Esophagus (tissue), 2 donors: ENCODE measurements around the gene PNPLA1. TPM values are rescaled to one million over a fixed set of nuclear protein-coding genes. Genes with fewer than 3 reads are reported as not detected.

ENCODE experiments used
- H3K27ac ChIP-seq, 2 donors: one replicate each; pipeline ENCODE4 v1.5.1; 2013; ENCODE audit warnings: low read depth in 2 of 2, mild to moderate bottlenecking in 2 of 2, inconsistent platforms in 1 of 2, low read length in 1 of 2, moderate library complexity in 1 of 2
- H3K27me3 ChIP-seq, 2 donors: one replicate each; pipeline ENCODE4 v1.6.1; 2013; ENCODE audit warnings: low read length in 2 of 2, control low read depth in 1 of 2, mild to moderate bottlenecking in 1 of 2; ENCODE audit not compliant: insufficient read depth in 2 of 2, control insufficient read depth in 1 of 2
- H3K36me3 ChIP-seq, 2 donors: one replicate each; pipeline ENCODE4 v1.6.1; 2013; ENCODE audit warnings: low read length in 1 of 2; ENCODE audit not compliant: control insufficient read depth in 2 of 2, insufficient read depth in 2 of 2
- H3K4me1 ChIP-seq, 2 donors: one replicate each; pipeline ENCODE4 v1.6.1; 2013; ENCODE audit warnings: low read length in 1 of 2; ENCODE audit not compliant: control insufficient read depth in 2 of 2, insufficient read depth in 2 of 2
- H3K4me3 ChIP-seq, 2 donors: one replicate each; pipeline ENCODE4 v1.5.1; 2013; ENCODE audit warnings: low read length in 2 of 2, mild to moderate bottlenecking in 2 of 2, low read depth in 1 of 2, moderate library complexity in 1 of 2
- H3K9me3 ChIP-seq, 2 donors: one replicate each; pipeline ENCODE4 v1.6.1; 2013; ENCODE audit warnings: mild to moderate bottlenecking in 2 of 2, low read depth in 1 of 2, low read length in 1 of 2, moderate library complexity in 1 of 2; ENCODE audit not compliant: control insufficient read depth in 2 of 2, insufficient read depth in 1 of 2
- WGBS, 2 donors: extraction: QIAGEN DNeasy Blood & Tissue Kit; methylation state at CpG; one replicate each; pipeline ENCODE4 v1.1.7; 2013; 5-methylcytosine and 5-hydroxymethylcytosine counted together
- polyA plus RNA-seq, 2 donors: library from polyadenylated mRNA; stranded (reverse); fragments of 200-250 nt; gene quantifications; one replicate each; pipeline ENCODE4 v1.2.3, GENCODE V29; 2013
- donor health status: healthy with polysubstance abuse.
- donor health status: Bipolar disorder and iron deficiency.

PNPLA1 gene
- polyA plus RNA-seq, 2 donors = 0.02 to 0.04 TPM

DNA sequence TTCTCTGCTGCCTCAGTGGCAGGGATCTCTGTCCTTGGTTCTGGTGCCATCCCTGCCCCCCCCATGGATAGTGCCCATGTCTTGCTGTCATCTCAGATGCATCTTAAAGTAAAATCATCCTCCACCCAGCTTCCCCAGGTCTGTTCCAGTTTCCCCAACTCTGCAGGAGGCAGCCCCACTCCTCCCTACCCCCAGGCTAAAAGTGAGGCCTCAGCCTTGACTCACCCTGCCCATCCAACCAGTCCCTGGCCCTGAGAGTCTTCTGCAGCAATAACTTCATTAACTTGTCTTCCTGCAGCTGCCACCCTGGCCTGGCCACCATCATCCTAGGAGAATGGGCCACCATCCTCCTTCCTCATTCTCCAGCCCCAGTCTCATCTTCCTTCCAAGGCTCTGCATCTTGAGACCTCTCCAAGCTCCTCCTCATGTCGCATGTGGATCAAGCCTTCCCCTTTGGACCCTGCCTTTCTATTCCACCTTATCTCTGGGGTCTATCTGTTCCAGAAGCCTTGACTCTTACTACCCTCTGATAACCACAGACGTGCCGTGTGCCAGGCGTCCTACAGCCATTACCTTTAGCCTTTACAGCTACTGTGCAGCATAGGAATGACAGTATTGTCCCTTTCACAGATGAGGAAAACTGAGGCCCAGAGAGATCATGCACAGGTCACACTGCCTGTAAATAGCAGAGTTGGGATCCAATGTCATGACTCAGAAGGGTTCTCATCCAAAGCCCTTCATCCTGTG is 2.0 kb upstream of the PNPLA1 start:
- Histone ChIP-seq H3K4me3 (no peak overlapping the region), H3K36me3 (no peaks in the 10 kb centered on the region), H3K9me3 (peaks cover 0 to 2% of the 10 kb centered on the region in 2 donors), H3K4me1 (peaks cover 4 to 13% of the 10 kb centered on the region in 2 donors), H3K27me3 (no peaks in the 10 kb centered on the region), H3K27ac (no peak overlapping the region)
- WGBS, 2 donors = 84 to 91% methylated on average over 4 of the region's 4 CpGs

DNA sequence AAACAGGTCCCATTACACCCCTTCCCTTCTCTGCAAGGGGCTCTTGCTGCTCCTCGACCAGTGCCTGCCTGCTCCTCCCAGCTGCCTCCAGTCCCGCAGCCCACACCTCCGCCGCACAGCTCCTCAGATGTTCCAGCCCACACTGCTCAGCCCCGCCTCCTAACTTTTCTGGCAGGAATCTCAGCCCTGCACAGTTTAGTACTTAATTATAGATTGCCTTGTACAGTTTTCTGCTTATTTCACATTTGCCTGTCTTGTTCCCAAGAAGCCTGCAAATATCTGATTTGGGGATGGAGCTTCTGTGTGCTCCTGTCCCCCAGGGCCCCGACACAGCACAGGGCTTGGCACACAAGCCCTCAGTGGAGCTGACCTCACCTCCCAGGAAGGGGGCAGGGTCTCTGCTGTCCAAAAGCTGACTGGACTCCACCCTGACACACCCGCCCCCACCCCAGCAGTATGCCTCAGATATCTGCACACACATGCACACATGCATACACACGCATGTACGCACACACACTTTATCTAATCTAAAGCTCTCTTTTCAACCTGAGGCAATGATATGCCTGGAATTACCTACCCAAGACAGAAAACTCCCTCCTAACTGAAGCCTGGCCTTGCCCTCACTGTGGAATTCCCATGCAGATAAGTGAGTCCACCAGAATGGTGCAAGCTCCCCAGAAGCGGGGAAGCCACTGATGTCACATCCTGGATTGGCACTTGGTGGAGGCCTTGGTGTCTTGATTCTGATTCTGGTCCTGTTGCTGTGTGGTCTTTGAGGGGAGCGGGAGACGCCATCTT is 1.2 kb upstream of the PNPLA1 start:
- H3K36me3 ChIP-seq = no peaks in the 10 kb centered on the region
- H3K4me3 ChIP-seq = no peak overlapping the region
- peaks cover 4 to 13% of the 10 kb centered on the region in 2 donors for H3K4me1 ChIP-seq
- H3K27me3 ChIP-seq = no peaks in the 10 kb centered on the region
- 47 to 52% methylated on average over 12 of the region's 12 CpGs for WGBS, 2 donors
- no peak overlapping the region for H3K27ac ChIP-seq
- H3K9me3 ChIP-seq = peaks cover 0 to 2% of the 10 kb centered on the region in 2 donors

DNA sequence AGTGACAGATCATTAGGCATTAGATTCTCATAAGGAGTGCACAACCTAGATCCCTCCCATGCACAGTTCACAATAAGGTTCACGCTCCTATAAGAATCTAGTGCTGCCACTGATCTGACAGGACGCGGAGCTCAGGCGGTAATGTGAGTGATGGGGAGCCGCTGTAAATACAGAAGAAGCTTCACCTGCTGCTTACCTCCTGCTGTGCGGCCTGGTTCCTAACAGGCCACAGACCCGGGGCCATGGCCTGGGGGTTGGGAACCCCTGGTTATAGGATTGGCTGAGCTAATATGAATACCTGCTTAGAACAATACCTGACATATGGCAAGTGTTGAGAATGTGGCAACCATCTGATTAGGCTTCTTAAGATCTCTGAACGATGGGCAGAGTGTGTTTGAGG is 2.4 kb downstream of the PNPLA1 start:
- WGBS, 2 donors = 83 to 86% methylated on average over 8 of the region's 8 CpGs
- peaks cover 0 to 2% of the 10 kb centered on the region in 2 donors for H3K9me3 ChIP-seq
- H3K27me3 ChIP-seq = no peaks in the 10 kb centered on the region
- no peak overlapping the region for H3K27ac ChIP-seq
- H3K4me1 ChIP-seq = peaks cover 4 to 15% of the 10 kb centered on the region in 2 donors
- H3K4me3 ChIP-seq = no peak overlapping the region
- no peaks in the 10 kb centered on the region for H3K36me3 ChIP-seq

DNA sequence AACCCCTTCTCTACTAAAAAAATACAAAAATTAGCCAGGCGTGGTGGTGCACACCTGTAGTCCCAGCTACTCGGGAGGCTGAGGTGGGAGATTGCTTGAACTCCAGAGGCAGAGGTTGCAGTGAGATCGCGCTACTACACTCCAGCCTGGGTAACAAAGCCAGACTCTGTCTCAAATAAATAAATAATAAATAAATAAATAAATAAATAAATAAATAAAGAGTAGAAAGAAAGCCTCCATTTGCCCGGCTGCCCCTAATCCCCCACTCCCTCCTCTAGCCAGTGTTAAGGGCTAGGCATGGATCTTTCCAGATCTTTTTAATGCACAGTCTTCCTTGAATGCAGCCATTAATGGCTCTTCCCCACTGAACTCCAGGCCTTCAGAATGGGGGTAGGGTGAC is 3.2 kb downstream of the PNPLA1 start:
- Histone ChIP-seq H3K36me3 (no peaks in the 10 kb centered on the region), H3K27me3 (no peaks in the 10 kb centered on the region), H3K4me3 (no peak overlapping the region), H3K9me3 (no peaks in the 10 kb centered on the region), H3K27ac (no peak overlapping the region), H3K4me1 (peaks cover 4 to 15% of the 10 kb centered on the region in 2 donors)
- 94 to 95% methylated on average over 5 of the region's 5 CpGs for WGBS, 2 donors

DNA sequence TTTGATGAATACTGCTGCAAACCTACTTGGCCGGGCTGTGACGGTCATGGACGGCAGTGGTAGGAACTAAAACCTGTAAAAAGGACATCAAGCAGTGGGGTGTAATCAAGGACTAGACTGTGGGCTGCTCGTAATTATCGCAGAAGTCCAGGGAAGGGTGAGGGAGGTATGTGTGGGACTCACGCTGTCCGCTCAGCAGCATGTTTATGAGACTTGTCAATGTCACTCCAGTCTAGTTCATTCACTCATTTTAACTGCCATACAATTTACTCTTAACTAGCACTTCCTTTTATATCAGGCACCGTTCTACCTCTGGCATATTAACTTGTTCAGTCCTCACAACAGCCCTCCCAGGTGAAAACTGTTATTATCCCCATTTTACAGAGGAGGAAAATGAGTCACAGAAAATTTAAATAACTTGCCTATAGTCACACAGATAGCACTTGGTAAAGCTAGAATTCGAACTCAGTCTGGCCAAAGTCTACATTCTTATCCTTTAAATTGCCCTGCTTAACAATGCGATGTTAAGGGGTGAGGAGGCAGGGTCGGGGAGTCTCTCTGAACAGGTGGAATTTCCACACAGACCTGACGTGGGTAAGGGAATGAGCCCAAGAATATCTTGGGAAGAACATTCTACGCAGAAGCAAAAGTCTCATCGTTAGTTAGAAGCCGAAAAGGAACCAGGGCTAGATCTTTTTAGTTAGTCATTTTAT is 4.1 kb downstream of the PNPLA1 start:
- no peaks in the 10 kb centered on the region for H3K9me3 ChIP-seq
- H3K27ac ChIP-seq = no peak overlapping the region
- no peaks in the 10 kb centered on the region for H3K36me3 ChIP-seq
- 80 to 85% methylated on average over 15 of the region's 15 CpGs for WGBS, 2 donors
- peaks cover 4 to 8% of the 10 kb centered on the region in 2 donors for H3K4me1 ChIP-seq
- no peaks in the 10 kb centered on the region for H3K27me3 ChIP-seq
- no peak overlapping the region for H3K4me3 ChIP-seq

DNA sequence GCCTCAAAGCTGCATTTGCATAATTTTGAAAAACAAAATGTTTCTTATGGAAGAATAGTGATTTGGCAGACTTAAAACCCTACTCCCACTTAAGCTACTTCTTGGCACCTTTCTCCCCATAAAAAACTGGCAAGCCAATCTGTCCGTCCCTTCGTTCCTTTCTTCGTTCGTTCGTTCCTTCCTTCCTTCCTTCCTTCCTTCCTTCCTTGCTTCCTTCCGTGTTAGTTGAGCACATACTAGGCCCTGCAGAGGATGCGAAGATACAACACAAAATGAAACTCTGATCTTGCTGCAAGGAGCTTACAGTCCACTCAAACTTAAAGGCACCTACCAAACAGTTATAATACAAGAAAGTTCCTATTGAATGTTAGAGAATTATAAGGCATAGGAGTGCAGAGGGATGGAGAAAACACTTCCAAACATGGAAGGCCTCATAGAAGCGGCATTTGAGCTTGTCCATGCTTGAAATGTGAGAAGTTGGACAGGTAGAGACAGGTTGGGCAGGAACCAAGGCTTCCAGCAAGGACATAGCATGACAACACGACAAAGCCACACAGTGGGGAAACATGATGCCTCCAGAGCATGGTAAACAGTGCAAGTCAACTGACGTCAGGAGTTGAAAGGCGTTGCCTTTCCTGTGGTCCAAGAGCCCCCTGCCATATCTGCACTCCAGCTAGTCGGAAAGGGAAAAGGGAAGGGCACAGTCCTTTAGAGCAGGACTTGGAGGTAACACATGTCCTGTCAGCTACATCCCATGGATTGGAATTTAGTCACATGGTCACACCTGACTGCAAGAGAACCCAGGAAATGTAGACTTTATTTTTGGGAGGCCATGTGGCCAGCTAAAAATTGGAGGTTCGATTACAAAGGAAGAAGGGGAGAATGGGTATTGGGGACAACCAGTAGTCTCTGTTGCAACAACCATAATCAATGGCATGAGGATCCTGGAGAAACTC is 7.0 kb downstream of the PNPLA1 start:
- no peaks in the 10 kb centered on the region for H3K9me3 ChIP-seq
- WGBS, 2 donors = 73 to 86% methylated on average over 13 of the region's 13 CpGs
- no peaks in the 10 kb centered on the region for H3K27me3 ChIP-seq
- peaks cover 0 to 5% of the 10 kb centered on the region in 2 donors for H3K4me1 ChIP-seq
- H3K27ac ChIP-seq = no peak overlapping the region
- no peaks in the 10 kb centered on the region for H3K36me3 ChIP-seq
- H3K4me3 ChIP-seq = no peak overlapping the region

DNA sequence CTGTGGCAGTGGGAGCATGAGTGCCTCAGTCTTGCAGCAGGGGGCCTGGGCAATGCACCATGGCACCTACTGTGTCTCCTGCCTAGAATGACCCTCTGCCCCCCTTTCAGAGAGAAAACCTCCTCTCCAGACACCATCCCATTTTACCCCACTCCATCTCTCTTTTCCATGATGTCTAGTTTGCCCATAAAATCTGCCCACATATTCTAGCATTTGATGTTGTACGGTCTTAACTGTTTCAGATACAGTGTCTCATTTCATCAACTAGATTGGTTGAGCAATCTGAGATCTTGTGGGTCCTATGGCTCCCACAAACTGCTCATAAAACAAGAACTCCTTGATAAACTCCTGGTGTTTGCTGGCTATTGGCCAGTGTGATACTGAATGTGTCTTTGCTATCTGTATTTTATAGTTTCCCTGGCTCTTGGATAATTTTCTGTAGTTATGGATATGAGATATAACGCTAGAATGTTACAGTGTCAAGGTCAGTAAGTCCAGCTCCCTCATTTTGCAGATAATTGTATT is 8.1 kb downstream of the PNPLA1 start:
- H3K4me1 ChIP-seq = peaks cover 0 to 5% of the 10 kb centered on the region in 2 donors
- H3K27ac ChIP-seq = no peak overlapping the region
- H3K4me3 ChIP-seq = no peak overlapping the region
- no peaks in the 10 kb centered on the region for H3K36me3 ChIP-seq
- no peaks in the 10 kb centered on the region for H3K27me3 ChIP-seq
- no peaks in the 10 kb centered on the region for H3K9me3 ChIP-seq
- WGBS, 2 donors = 73 to 89% methylated on average over 2 of the region's 2 CpGs

DNA sequence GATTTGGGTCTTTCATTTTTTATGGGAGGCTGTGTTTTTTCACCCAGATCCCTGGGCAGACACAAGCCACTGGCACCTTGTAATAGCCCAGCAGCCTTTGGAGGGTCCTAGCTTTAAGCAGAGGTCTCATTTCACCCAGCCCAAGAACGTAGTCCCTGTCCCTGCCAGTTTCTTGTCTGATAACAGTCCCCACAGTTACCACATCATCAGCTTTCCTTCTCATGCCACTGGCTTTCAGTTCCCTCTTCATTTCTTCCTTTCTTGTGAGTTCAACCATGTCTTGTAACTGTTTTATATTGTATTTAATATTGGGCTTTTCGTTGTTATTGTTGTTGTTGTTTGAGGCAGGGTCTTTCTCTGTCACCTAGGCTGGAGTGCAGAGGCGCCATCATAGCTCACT is 10.6 kb downstream of the PNPLA1 start:
- Histone ChIP-seq H3K27ac (no peak overlapping the region), H3K27me3 (no peaks in the 10 kb centered on the region), H3K36me3 (no peaks in the 10 kb centered on the region), H3K4me1 (peaks cover 2 to 5% of the 10 kb centered on the region in 2 donors), H3K4me3 (no peak overlapping the region), H3K9me3 (no peaks in the 10 kb centered on the region)
- WGBS, 2 donors = 76 to 78% methylated on average over 3 of the region's 3 CpGs
